ENCODE results near the gene KRTAP21-1.

KRTAP21-1 gene

GRCh38 chr21:30717105-30717504 is 38.1 kb downstream of the KRTAP21-1 start:
- DNase-seq (ENCODE audit: low read depth in 1 of 2, low spot score in 1 of 2): no peak
- in situ Hi-C loops (cut with HindIII; ENCODE audit: low pct_unique_long_range_greater_than_20kb, low sequenced_read_pairs): no loop called here
- TF ChIP-seq JUND (IDR thresholded peaks at IDR 0.05; ENCODE audit: low read depth): no peak

GRCh38 chr21:30714946-30715345 is 40.3 kb downstream of the KRTAP21-1 start:
- in situ Hi-C loops (cut with HindIII; ENCODE audit: low pct_unique_long_range_greater_than_20kb, low sequenced_read_pairs): no loop called here
- no peak for TF ChIP-seq JUND (IDR thresholded peaks at IDR 0.05; ENCODE audit: low read depth)
- DNase-seq (ENCODE audit: low read depth in 1 of 2, low spot score in 1 of 2): no peak

GRCh38 chr21:30714456-30714855 is 40.8 kb downstream of the KRTAP21-1 start:
- in situ Hi-C loops (cut with HindIII; ENCODE audit: low pct_unique_long_range_greater_than_20kb, low sequenced_read_pairs): no loop called here
- no peak for DNase-seq (ENCODE audit: low read depth in 1 of 2, low spot score in 1 of 2)
- no peak for TF ChIP-seq JUND (IDR thresholded peaks at IDR 0.05; ENCODE audit: low read depth)

GRCh38 chr21:30713766-30714165 is 41.5 kb downstream of the KRTAP21-1 start:
- TF ChIP-seq JUND (IDR thresholded peaks at IDR 0.05; ENCODE audit: low read depth): no peak
- DNase-seq (ENCODE audit: low read depth in 1 of 2, low spot score in 1 of 2): no peak
- in situ Hi-C loops (cut with HindIII; ENCODE audit: low pct_unique_long_range_greater_than_20kb, low sequenced_read_pairs): no loop called here

GRCh38 chr21:30710499-30710898 is 44.7 kb downstream of the KRTAP21-1 start:
- DNase-seq (ENCODE audit: low read depth in 1 of 2, low spot score in 1 of 2): no peak
- no peak for TF ChIP-seq JUND (IDR thresholded peaks at IDR 0.05; ENCODE audit: low read depth)
- in situ Hi-C loops (cut with HindIII; ENCODE audit: low pct_unique_long_range_greater_than_20kb, low sequenced_read_pairs): no loop called here

- no peak for DNase-seq (ENCODE audit: low read depth in 1 of 2, low spot score in 1 of 2)
- TF ChIP-seq JUND (IDR thresholded peaks at IDR 0.05; ENCODE audit: low read depth): no peak
- in situ Hi-C loops (cut with HindIII; ENCODE audit: low pct_unique_long_range_greater_than_20kb, low sequenced_read_pairs): no loop called here
Measured at GRCh38 chr21:30707409-30707808, 47.8 kb downstream of the KRTAP21-1 start.

All from T47D (cell line).